Ectodermal cell (in vitro differentiated cells): ENCODE measurements around the gene DDX51.

Source experiments
- H3K27ac ChIP-seq: 2 replicates; pipeline ENCODE4 v1.7.0; 2013; ENCODE audit warnings: mild to moderate bottlenecking, low read depth, low read length; ENCODE audit not compliant: insufficient read depth, poor library complexity, severe bottlenecking
- H3K27me3 ChIP-seq: 2 replicates; pipeline ENCODE4 v1.7.0; 2013; ENCODE audit warnings: mild to moderate bottlenecking, low read length; ENCODE audit not compliant: insufficient read depth, control insufficient read depth, poor library complexity, severe bottlenecking
- H3K36me3 ChIP-seq: one replicate; pipeline ENCODE4 v1.7.0; 2013; ENCODE audit warnings: low read length; ENCODE audit not compliant: control insufficient read depth, insufficient read depth
- H3K4me1 ChIP-seq: one replicate; pipeline ENCODE4 v1.7.0; 2013; ENCODE audit warnings: low read length; ENCODE audit not compliant: control insufficient read depth, insufficient read depth
- H3K4me3 ChIP-seq: 2 replicates; pipeline ENCODE4 v1.7.0; 2013; ENCODE audit warnings: low read depth, low read length, control low read depth; ENCODE audit not compliant: insufficient read depth
- H3K9me3 ChIP-seq: 2 replicates; pipeline ENCODE4 v1.7.0; 2013; ENCODE audit warnings: mild to moderate bottlenecking, low read length, moderate library complexity; ENCODE audit not compliant: control insufficient read depth
- WGBS, 2 experiments: methylation state at CpG; one replicate each; pipeline ENCODE4 v1.1.7; 2013; ENCODE audit warnings: missing lambda C conversion rate in 2 of 2; 5-methylcytosine and 5-hydroxymethylcytosine counted together

DDX51 gene

GRCh38 chr12:132165584-132165983 is 21.5 kb upstream of the DDX51 start:
- H3K4me1 ChIP-seq, result no peaks in the 10 kb centered on the region
- no peaks in the 10 kb centered on the region for H3K36me3 ChIP-seq
- whole genome bisulfite sequencing, 2 experiments, result 95% methylated on average over 6 of the region's 6 CpGs

DNA sequence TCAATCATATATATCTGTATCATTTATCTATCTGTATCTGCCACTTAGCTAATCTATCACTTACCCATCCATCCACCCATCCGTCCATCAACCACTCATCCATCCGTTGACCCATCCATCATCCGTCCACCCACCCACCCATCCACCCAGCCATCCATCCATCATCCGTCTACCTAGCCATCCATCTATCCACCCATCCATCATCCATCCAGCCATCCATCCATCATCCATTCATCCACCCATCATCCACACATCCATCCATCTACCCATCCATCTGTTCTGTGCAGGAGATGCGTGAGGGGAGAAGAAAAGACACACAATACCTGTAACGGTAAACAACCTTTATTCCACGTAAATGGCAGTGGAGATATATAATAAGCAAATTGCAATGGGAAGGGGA is 20.3 kb upstream of the DDX51 start:
- 82 to 92% methylated on average over 4 to 5 of the region's 7 CpGs for WGBS, 2 experiments
- peaks cover 24% of the 10 kb centered on the region for H3K27me3 ChIP-seq
- no peaks in the 10 kb centered on the region for H3K36me3 ChIP-seq
- H3K4me1 ChIP-seq, result no peaks in the 10 kb centered on the region
- H3K27ac ChIP-seq, result no peak overlapping the region
- no peaks in the 10 kb centered on the region for H3K9me3 ChIP-seq
- H3K4me3 ChIP-seq, result no peak overlapping the region

More at GRCh38 chr12:132165584-132165983, 21.5 kb upstream of the DDX51 start:
- peaks cover 24% of the 10 kb centered on the region for H3K27me3 ChIP-seq
- H3K27ac ChIP-seq, result no peak overlapping the region
- H3K4me3 ChIP-seq, result no peak overlapping the region
- H3K9me3 ChIP-seq, result no peaks in the 10 kb centered on the region

DNA sequence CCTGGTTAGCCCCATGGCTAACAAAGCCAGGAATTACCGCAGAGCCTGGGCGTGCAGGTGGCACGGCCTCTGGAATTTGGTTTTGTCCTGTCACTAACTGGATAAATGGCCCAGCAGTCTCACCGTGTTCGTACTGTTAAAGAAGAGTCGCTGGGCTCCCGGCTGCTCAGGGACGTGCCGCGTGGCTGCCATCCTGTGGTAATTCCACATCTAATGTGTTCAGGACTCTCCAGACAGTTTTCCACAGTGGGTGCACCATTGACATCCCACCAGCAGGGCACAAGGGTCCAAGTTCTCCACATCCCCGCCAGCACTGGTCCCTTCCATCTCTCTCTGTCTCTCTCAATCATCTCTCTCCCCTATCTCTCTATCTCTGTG is 19.8 kb upstream of the DDX51 start:
- Histone ChIP-seq H3K27ac (no peak overlapping the region), H3K4me3 (no peak overlapping the region), H3K4me1 (no peaks in the 10 kb centered on the region), H3K36me3 (no peaks in the 10 kb centered on the region), H3K9me3 (no peaks in the 10 kb centered on the region), H3K27me3 (peaks cover 24% of the 10 kb centered on the region)
- 74 to 77% methylated on average over 11 of the region's 11 CpGs for WGBS, 2 experiments

DNA sequence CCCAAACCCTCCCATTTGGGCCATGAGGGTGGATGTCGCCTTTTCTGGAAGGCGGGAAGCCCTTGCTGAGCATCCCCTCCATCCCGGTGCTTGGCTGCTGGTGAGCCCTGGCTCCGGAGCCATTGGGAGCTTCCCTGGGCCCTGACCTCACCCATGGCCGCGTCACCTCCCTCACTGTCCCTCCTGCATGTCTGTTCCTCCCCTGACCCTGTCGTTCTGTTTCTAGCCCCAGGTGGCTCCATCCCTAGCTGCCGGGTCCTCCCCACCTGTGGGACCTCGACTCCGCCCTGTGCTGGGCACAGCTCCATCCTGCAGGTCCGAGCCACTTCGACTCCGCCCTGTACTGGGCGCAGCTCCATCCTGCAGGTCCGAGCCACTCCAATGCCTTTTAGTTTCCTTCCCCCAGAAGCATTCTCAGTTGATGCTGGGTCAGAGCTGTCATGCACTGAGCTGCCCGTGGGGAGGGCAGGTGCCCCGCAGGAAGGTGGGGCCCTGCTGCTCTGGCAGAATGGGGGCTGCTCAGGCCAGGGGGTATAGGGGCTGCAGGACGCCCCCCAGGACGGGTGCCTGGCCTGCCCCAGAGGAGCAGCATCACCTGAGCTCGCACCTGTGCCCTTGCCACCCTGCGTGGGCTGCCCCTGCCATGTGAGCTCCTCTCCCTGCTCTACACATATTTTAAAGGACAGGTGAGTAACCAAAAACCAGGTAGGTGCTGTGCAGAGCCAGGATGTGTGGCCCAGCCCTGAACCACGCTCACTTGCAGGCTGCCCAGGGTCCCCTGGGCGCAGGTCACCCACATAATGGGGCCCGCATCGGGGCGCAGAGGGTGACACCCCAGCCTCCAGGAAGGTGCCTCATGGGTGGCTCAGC is 19.2 kb upstream of the DDX51 start:
- H3K27me3 ChIP-seq, result peaks cover 24% of the 10 kb centered on the region
- no peaks in the 10 kb centered on the region for H3K9me3 ChIP-seq
- WGBS, 2 experiments, result 72 to 73% methylated on average over 26 of the region's 26 CpGs
- no peaks in the 10 kb centered on the region for H3K4me1 ChIP-seq
- H3K4me3 ChIP-seq, result no peak overlapping the region
- H3K27ac ChIP-seq, result no peak overlapping the region
- no peaks in the 10 kb centered on the region for H3K36me3 ChIP-seq

DNA sequence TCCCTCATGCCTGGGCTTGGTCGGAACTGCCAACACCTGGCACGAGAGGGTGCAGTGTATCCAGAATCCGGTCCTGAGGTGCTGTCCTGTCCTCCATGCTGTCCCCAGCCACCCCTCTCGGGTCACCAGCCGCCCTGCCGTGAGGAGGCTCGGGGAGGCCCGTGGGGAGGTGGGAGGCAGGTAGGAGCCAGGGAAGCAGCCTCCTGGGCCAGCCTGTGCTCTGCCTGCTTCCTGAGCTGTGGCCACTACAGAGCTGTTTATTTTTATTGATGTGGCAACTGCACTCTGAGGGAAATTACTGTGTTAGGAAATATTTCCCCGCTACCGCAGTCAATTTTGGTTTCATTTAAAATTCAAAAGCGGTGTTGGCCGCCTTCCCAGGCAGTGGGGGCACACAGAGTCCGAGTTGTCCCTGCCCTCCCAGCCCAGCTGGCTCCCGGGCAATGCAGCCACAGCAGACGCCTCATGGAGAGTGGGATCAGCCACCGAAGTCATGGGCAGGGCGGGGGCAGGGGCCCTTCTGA is 18.5 kb upstream of the DDX51 start:
- 70 to 72% methylated on average over 17 of the region's 17 CpGs for WGBS, 2 experiments
- Histone ChIP-seq H3K27ac (no peak overlapping the region), H3K4me3 (no peak overlapping the region), H3K36me3 (no peaks in the 10 kb centered on the region), H3K4me1 (no peaks in the 10 kb centered on the region), H3K9me3 (peaks cover 2% of the 10 kb centered on the region), H3K27me3 (peaks cover 24% of the 10 kb centered on the region)

- Histone ChIP-seq H3K36me3 (peaks cover 3% of the 10 kb centered on the region), H3K27ac (no peak overlapping the region), H3K27me3 (peaks cover 24% of the 10 kb centered on the region), H3K9me3 (peaks cover 2% of the 10 kb centered on the region), H3K4me3 (no peak overlapping the region), H3K4me1 (no peaks in the 10 kb centered on the region)
- WGBS, 2 experiments, result 67% methylated on average over 17 of the region's 17 CpGs
Measured at GRCh38 chr12:132161796-132162507, 17.8 kb upstream of the DDX51 start.

GRCh38 chr12:132161036-132161781 is 17.1 kb upstream of the DDX51 start:
- 69 to 72% methylated on average over 14 of the region's 14 CpGs for WGBS, 2 experiments
- peaks cover 24% of the 10 kb centered on the region for H3K27me3 ChIP-seq
- no peaks in the 10 kb centered on the region for H3K4me1 ChIP-seq
- no peak overlapping the region for H3K4me3 ChIP-seq
- H3K27ac ChIP-seq, result no peak overlapping the region
- H3K9me3 ChIP-seq, result peaks cover 2% of the 10 kb centered on the region
- H3K36me3 ChIP-seq, result peaks cover 5% of the 10 kb centered on the region

- Histone ChIP-seq H3K4me1 (no peaks in the 10 kb centered on the region), H3K27me3 (peaks cover 24% of the 10 kb centered on the region), H3K36me3 (peaks cover 5% of the 10 kb centered on the region), H3K27ac (no peak overlapping the region), H3K9me3 (peaks cover 2% of the 10 kb centered on the region), H3K4me3 (no peak overlapping the region)
- WGBS, 2 experiments, result 87% methylated on average over 15 of the region's 15 CpGs
Measured at GRCh38 chr12:132160601-132161035, 16.5 kb upstream of the DDX51 start.

DNA sequence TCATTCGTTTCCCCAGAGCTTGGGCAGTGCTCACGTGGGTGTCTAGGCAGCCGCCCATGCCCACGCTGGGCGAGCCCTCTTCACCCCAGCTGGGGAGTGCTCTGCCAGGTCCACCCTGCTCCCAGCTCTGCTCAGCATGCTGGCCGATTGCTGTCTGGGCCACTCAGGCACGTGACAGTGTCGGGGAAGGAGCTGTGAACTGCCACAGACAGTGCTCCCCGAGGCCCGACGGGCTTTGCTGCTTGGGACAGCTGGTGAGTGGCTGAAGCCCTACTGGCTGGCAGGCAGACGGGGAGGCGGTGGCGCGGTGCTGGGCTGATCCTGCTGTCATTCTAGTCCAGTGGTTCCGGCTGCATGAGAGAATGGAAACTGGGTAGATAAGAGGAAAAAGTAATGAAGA is 15.9 kb upstream of the DDX51 start:
- 89 to 90% methylated on average over 16 of the region's 16 CpGs for WGBS, 2 experiments
- Histone ChIP-seq H3K4me3 (no peak overlapping the region), H3K27me3 (peaks cover 24% of the 10 kb centered on the region), H3K4me1 (no peaks in the 10 kb centered on the region), H3K36me3 (peaks cover 5% of the 10 kb centered on the region), H3K9me3 (peaks cover 2% of the 10 kb centered on the region), H3K27ac (no peak overlapping the region)
